H9 (cell line): ENCODE measurements around the gene RAC2. TPM values are rescaled to one million over a fixed set of nuclear protein-coding genes. Genes with fewer than 3 reads are reported as not detected.

Experiments used
- DNase-seq: peaks from one replicate; pipeline ENCODE4 v3.0.0-alpha.2; 2017
- H2AFZ ChIP-seq: one replicate; pipeline ENCODE4 v1.6.1; 2013; ENCODE audit warnings: mild to moderate bottlenecking, low read length, control low read depth, moderate library complexity
- H2AK5ac ChIP-seq: 2 replicates; pipeline ENCODE4 v1.6.1; 2013; ENCODE audit warnings: low read length, control low read depth, mixed read lengths; ENCODE audit not compliant: insufficient read length
- H2BK120ac ChIP-seq: one replicate; pipeline ENCODE4 v1.6.1; 2013; ENCODE audit warnings: low read depth, mild to moderate bottlenecking, low read length, control low read depth, inconsistent platforms; ENCODE audit not compliant: poor library complexity, severe bottlenecking
- H2BK12ac ChIP-seq: 2 replicates; pipeline ENCODE4 v1.6.1; 2013; ENCODE audit warnings: low read length, control low read depth, mixed read lengths, low read depth; ENCODE audit not compliant: insufficient read length
- H2BK15ac ChIP-seq: 2 replicates; pipeline ENCODE4 v1.6.1; 2013; ENCODE audit warnings: low read depth, low read length, control low read depth
- H2BK20ac ChIP-seq: one replicate; pipeline ENCODE4 v1.6.1; 2013; ENCODE audit warnings: low read depth, mild to moderate bottlenecking, low read length, control low read depth, inconsistent platforms; ENCODE audit not compliant: poor library complexity, severe bottlenecking
- H2BK5ac ChIP-seq: 2 replicates; pipeline ENCODE4 v1.6.1; 2013; ENCODE audit warnings: low read length, control low read depth, mixed read lengths; ENCODE audit not compliant: insufficient read length
- H3K14ac ChIP-seq: 2 replicates; pipeline ENCODE4 v1.6.1; 2013; ENCODE audit warnings: low read length, control low read depth; ENCODE audit not compliant: insufficient read depth
- H3K18ac ChIP-seq: 2 replicates; pipeline ENCODE4 v1.6.1; 2013; ENCODE audit warnings: low read depth, mild to moderate bottlenecking, mixed read lengths, low read length, control low read depth; ENCODE audit not compliant: insufficient read length
- H3K23ac ChIP-seq: 2 replicates; pipeline ENCODE4 v1.6.1; 2013; ENCODE audit warnings: low read length, control low read depth, mixed read lengths, low read depth; ENCODE audit not compliant: insufficient read length
- H3K23me2 ChIP-seq: 2 replicates; pipeline ENCODE4 v1.6.1; 2013; ENCODE audit warnings: low read depth, mild to moderate bottlenecking, mixed read lengths, low read length, control low read depth; ENCODE audit not compliant: insufficient read length, poor library complexity, severe bottlenecking
- H3K27ac ChIP-seq: 2 replicates; pipeline ENCODE4 v1.5.1; 2013; ENCODE audit warnings: low read length, control low read depth, mixed read lengths, low read depth; ENCODE audit not compliant: insufficient read length
- H3K27me3 ChIP-seq: 2 replicates; pipeline ENCODE4 v1.6.1; 2013; ENCODE audit warnings: low read length, control low read depth, inconsistent platforms; ENCODE audit not compliant: insufficient read depth
- H3K4ac ChIP-seq: 2 replicates; pipeline ENCODE4 v1.6.1; 2013; ENCODE audit warnings: low read depth, mild to moderate bottlenecking, control low read depth, inconsistent platforms, low read length, moderate library complexity
- H3K4me1 ChIP-seq: 2 replicates; pipeline ENCODE4 v1.6.1; 2013; ENCODE audit warnings: low read length, control low read depth, inconsistent platforms; ENCODE audit not compliant: insufficient read depth
- H3K4me2 ChIP-seq: 2 replicates; pipeline ENCODE4 v1.6.1; 2013; ENCODE audit warnings: low read length, control low read depth, mixed read lengths; ENCODE audit not compliant: insufficient read length, insufficient read depth
- H3K56ac ChIP-seq: 2 replicates; pipeline ENCODE4 v1.6.1; 2013; ENCODE audit warnings: low read depth, mild to moderate bottlenecking, mixed read lengths, low read length, control low read depth; ENCODE audit not compliant: insufficient read length
- H3K79me1 ChIP-seq: 2 replicates; pipeline ENCODE4 v1.6.1; 2013; ENCODE audit warnings: low read depth, mild to moderate bottlenecking, moderate library complexity, low read length, control low read depth, inconsistent platforms; ENCODE audit not compliant: insufficient read depth, poor library complexity, severe bottlenecking
- H3K79me2 ChIP-seq: 2 replicates; pipeline ENCODE4 v1.6.1; 2013; ENCODE audit warnings: low read length, control low read depth, inconsistent platforms; ENCODE audit not compliant: insufficient read depth
- H3K9ac ChIP-seq: 2 replicates; pipeline ENCODE4 v1.6.1; 2013; ENCODE audit warnings: low read length, control low read depth, mixed read lengths; ENCODE audit not compliant: insufficient read length; ENCODE audit errors: extremely low read depth
- H3K9me3 ChIP-seq: one replicate; pipeline ENCODE4 v1.6.1; 2013; ENCODE audit warnings: low read depth, low read length, inconsistent platforms; ENCODE audit not compliant: control insufficient read depth
- H3T11ph ChIP-seq: one replicate; pipeline ENCODE4 v1.6.1; 2013; ENCODE audit warnings: mild to moderate bottlenecking, low read length, control low read depth, inconsistent platforms
- H4K20me1 ChIP-seq: one replicate; pipeline ENCODE4 v1.6.1; 2013; ENCODE audit not compliant: control insufficient read depth, insufficient read length, insufficient read depth
- H4K5ac ChIP-seq: 2 replicates; pipeline ENCODE4 v1.6.1; 2013; ENCODE audit warnings: low read depth, mild to moderate bottlenecking, mixed read lengths, low read length, control low read depth; ENCODE audit not compliant: insufficient read length
- H4K8ac ChIP-seq: replicated peaks from 2 replicates; pipeline ENCODE4 v1.6.1; 2013; ENCODE audit warnings: low read length, control low read depth, mixed read lengths, low read depth; ENCODE audit not compliant: insufficient read length
- H4K91ac ChIP-seq: 2 replicates; pipeline ENCODE4 v1.6.1; 2013; ENCODE audit warnings: low read depth, mild to moderate bottlenecking, moderate library complexity, mixed read lengths, low read length, control low read depth; ENCODE audit not compliant: insufficient read length
- H3K27ac Mint-ChIP-seq, 3 experiments: 2 replicates in 2 of 3; 3 replicates in 1 of 3; pipeline ENCODE4 v1.8.0; 2020 to 2021; ENCODE audit warnings: mixed read lengths in 3 of 3, mild to moderate bottlenecking in 1 of 3, moderate library complexity in 1 of 3
- H3K27me3 Mint-ChIP-seq: 2 replicates; pipeline ENCODE4 v1.8.0; 2021; ENCODE audit warnings: low read depth, mild to moderate bottlenecking, moderate library complexity, mixed read lengths
- H3K36me3 Mint-ChIP-seq, 3 experiments: 2 replicates in 2 of 3; 3 replicates in 1 of 3; pipeline ENCODE4 v1.8.0; 2020 to 2021; ENCODE audit warnings: low read depth in 3 of 3, mixed read lengths in 3 of 3; ENCODE audit not compliant: insufficient read depth in 1 of 3
- H3K4me1 Mint-ChIP-seq, 2 experiments: 2 replicates each; pipeline ENCODE4 v1.8.0; 2020; ENCODE audit warnings: mixed read lengths in 2 of 2
- H3K4me3 Mint-ChIP-seq, 2 experiments: 2 replicates in 1 of 2; 3 replicates in 1 of 2; pipeline ENCODE4 v1.8.0; 2020 to 2021; ENCODE audit warnings: mild to moderate bottlenecking in 2 of 2, mixed read lengths in 2 of 2, moderate library complexity in 1 of 2
- H3K9me3 Mint-ChIP-seq, 2 experiments: 2 replicates in 1 of 2; 3 replicates in 1 of 2; pipeline ENCODE4 v1.8.0; 2020; ENCODE audit warnings: mild to moderate bottlenecking in 2 of 2, mixed read lengths in 2 of 2, moderate library complexity in 1 of 2
- CTCF ChIP-seq: fragments of 200-600 bp; sonication (generic); conservative IDR thresholded peaks from 3 replicates; pipeline ENCODE4 v1.8.0; 2021; ENCODE audit warnings: antibody characterized with exemption, mild to moderate bottlenecking
- WGBS: extraction: QIAGEN DNeasy Blood & Tissue Kit; methylation state at CpG from one replicate; pipeline ENCODE4 v1.1.7; 2013; ENCODE audit warnings: missing lambda C conversion rate, low lambda C conversion rate, mixed read lengths; ENCODE audit not compliant: insufficient read length; ENCODE audit errors: extremely low coverage; 5-methylcytosine and 5-hydroxymethylcytosine counted together
- total RNA-seq: library from RNA; stranded (reverse); gene quantifications from 2 replicates; pipeline ENCODE4 v1.2.1, GENCODE V29; 2021

RAC2 gene
- total RNA-seq, 1 experiment from 2014 or later: 2.8 TPM

- no peaks in the 10 kb centered on the region for H3K36me3 Mint-ChIP-seq
- H3K23ac ChIP-seq: no peak overlapping the region
- no peak overlapping the region for H3K56ac ChIP-seq
- H3K14ac ChIP-seq: no peak overlapping the region
- H3K79me1 ChIP-seq: no peaks in the 10 kb centered on the region
- H4K20me1 ChIP-seq: no peaks in the 10 kb centered on the region
- H3K4me3 Mint-ChIP-seq: no peak overlapping the region
- no peak overlapping the region for H2BK12ac ChIP-seq
- DNase-seq: no peak
- no peak overlapping the region for H2BK15ac ChIP-seq
- no peaks in the 10 kb centered on the region for H3K9me3 Mint-ChIP-seq
- no peaks in the 10 kb centered on the region for H3K23me2 ChIP-seq
- H4K91ac ChIP-seq: no peak overlapping the region
- no peak for TF ChIP-seq CTCF
- no peak overlapping the region for H3T11ph ChIP-seq
- 0 out of 2 replicates have a peak, but pooled peaks cover 5% of the 10 kb centered on the region for H3K4me1 ChIP-seq
- no peak overlapping the region for H2BK120ac ChIP-seq
- H3K4me1 Mint-ChIP-seq: peaks cover 16 to 38% of the 10 kb centered on the region in 2 experiments
- H3K9ac ChIP-seq: no peak overlapping the region
- H2AK5ac ChIP-seq: no peak overlapping the region
- no peak overlapping the region for H2AFZ ChIP-seq
- no peaks in the 10 kb centered on the region for H3K79me2 ChIP-seq
- no peak overlapping the region for H3K18ac ChIP-seq
- WGBS: no CpG with 5 or more reads among the region's 5 CpGs
- H3K4me2 ChIP-seq: no peak overlapping the region
- H3K9me3 ChIP-seq: no peaks in the 10 kb centered on the region
- peaks cover 18% of the 10 kb centered on the region for H3K27me3 Mint-ChIP-seq
- H2BK5ac ChIP-seq: no peak overlapping the region
- no peak overlapping the region for H3K4ac ChIP-seq
- no peak overlapping the region for H4K8ac ChIP-seq
- H2BK20ac ChIP-seq: no peak overlapping the region
- H4K5ac ChIP-seq: no peak overlapping the region
- no peak overlapping the region for H3K27ac Mint-ChIP-seq
- no peaks in the 10 kb centered on the region for H3K27me3 ChIP-seq
- H3K27ac ChIP-seq: no peak overlapping the region
These were observed 10.3 kb upstream of the RAC2 start for GRCh38 chr22:37254209-37254866.
